ENCODE data around the gene DDX31.
"Not testable (repeated sequence)": the region's sequence is repeated elsewhere in the genome, so short reads cannot be mapped to it uniquely, and the experiment has no call there.

The DDX31 gene

GRCh38 chr9:132578367-132578932 is 91.3 kb downstream of the DDX31 start:
- DNase-seq (ENCODE audit: low spot score) = no peak

GRCh38 chr9:132577119-132577518 is 92.7 kb downstream of the DDX31 start:
- no peak for DNase-seq (ENCODE audit: low spot score)

GRCh38 chr9:132575811-132576210 is 94.0 kb downstream of the DDX31 start:
- no peak for DNase-seq (ENCODE audit: low spot score)

- peak; percentile 69 for DNase-seq (ENCODE audit: low spot score)
Measured at GRCh38 chr9:132575005-132575609, 94.7 kb downstream of the DDX31 start.

- no peak for DNase-seq (ENCODE audit: low spot score)
Measured at GRCh38 chr9:132572921-132573320, 96.9 kb downstream of the DDX31 start.

GRCh38 chr9:132571806-132572600 is 97.8 kb downstream of the DDX31 start:
- DNase-seq (ENCODE audit: low spot score) = no peak

- DNase-seq (ENCODE audit: low spot score) = not testable (repeated sequence)
Measured at GRCh38 chr9:132568787-132569186, 101.0 kb downstream of the DDX31 start.

- DNase-seq (ENCODE audit: low spot score) = no peak
Measured at GRCh38 chr9:132564526-132564925, 105.3 kb downstream of the DDX31 start.

- DNase-seq (ENCODE audit: low spot score) = no peak
Measured at GRCh38 chr9:132562306-132562573, 107.5 kb downstream of the DDX31 start.

GRCh38 chr9:132560616-132561202 is 109.1 kb downstream of the DDX31 start:
- DNase-seq (ENCODE audit: low spot score) = no peak

- no peak for DNase-seq (ENCODE audit: low spot score)
Measured at GRCh38 chr9:132559711-132560110, 110.1 kb downstream of the DDX31 start.

GRCh38 chr9:132557159-132557558 is 112.6 kb downstream of the DDX31 start:
- no peak for DNase-seq (ENCODE audit: low spot score)

- no peak for DNase-seq (ENCODE audit: low spot score)
Measured at GRCh38 chr9:132556714-132557113, 113.1 kb downstream of the DDX31 start.

- DNase-seq (ENCODE audit: low spot score) = no peak
Measured at GRCh38 chr9:132556235-132556634, 113.5 kb downstream of the DDX31 start.

GRCh38 chr9:132555528-132555927 is 114.3 kb downstream of the DDX31 start:
- no peak for DNase-seq (ENCODE audit: low spot score)

- DNase-seq (ENCODE audit: low spot score) = no peak
Measured at GRCh38 chr9:132554755-132555154, 115.0 kb downstream of the DDX31 start.

GRCh38 chr9:132552041-132552440 is 117.7 kb downstream of the DDX31 start:
- no peak for DNase-seq (ENCODE audit: low spot score)

- DNase-seq (ENCODE audit: low spot score) = no peak
Measured at GRCh38 chr9:132551556-132551955, 118.2 kb downstream of the DDX31 start.

GRCh38 chr9:132548751-132549640 is 120.8 kb downstream of the DDX31 start:
- no peak for DNase-seq (ENCODE audit: low spot score)

- DNase-seq (ENCODE audit: low spot score) = no peak
Measured at GRCh38 chr9:132547976-132548730, 121.6 kb downstream of the DDX31 start.

GRCh38 chr9:132547436-132547835 is 122.3 kb downstream of the DDX31 start:
- no peak for DNase-seq (ENCODE audit: low spot score)

GRCh38 chr9:132547052-132547431 is 122.7 kb downstream of the DDX31 start:
- DNase-seq (ENCODE audit: low spot score) = no peak
